Endodermal cell (in vitro differentiated cells): ENCODE results near the gene GPC6. TPM values are rescaled to one million over a fixed set of nuclear protein-coding genes. Genes with fewer than 3 reads are reported as not detected.

Source experiments
- DNase-seq: peaks from one replicate; pipeline ENCODE4 v3.0.0-alpha.2; 2017
- H3K27ac ChIP-seq: 2 replicates; pipeline ENCODE4 v1.5.1; 2013; ENCODE audit warnings: mild to moderate bottlenecking, low read depth, low read length, moderate library complexity
- H3K27me3 ChIP-seq: 2 replicates; pipeline ENCODE4 v1.6.1; 2013; ENCODE audit warnings: mild to moderate bottlenecking, low read length, moderate library complexity; ENCODE audit not compliant: insufficient read depth, control insufficient read depth, poor library complexity, severe bottlenecking
- H3K36me3 ChIP-seq: 2 replicates; pipeline ENCODE4 v1.7.0; 2013; ENCODE audit warnings: mild to moderate bottlenecking, low read length, moderate library complexity; ENCODE audit not compliant: control insufficient read depth, insufficient read depth
- H3K4me1 ChIP-seq: one replicate; pipeline ENCODE4 v1.7.0; 2013; ENCODE audit warnings: low read length; ENCODE audit not compliant: control insufficient read depth, insufficient read depth
- H3K4me3 ChIP-seq: 2 replicates; pipeline ENCODE4 v1.5.1; 2013; ENCODE audit warnings: mild to moderate bottlenecking, low read length, moderate library complexity
- H3K9ac ChIP-seq: 2 replicates; pipeline ENCODE4 v1.6.1; 2013; ENCODE audit warnings: mild to moderate bottlenecking, low read length, moderate library complexity; ENCODE audit not compliant: poor library complexity, severe bottlenecking; ENCODE audit errors: extremely low read depth
- H3K9me3 ChIP-seq: 2 replicates; pipeline ENCODE4 v1.6.1; 2013; ENCODE audit warnings: mild to moderate bottlenecking, low read length, moderate library complexity; ENCODE audit not compliant: control insufficient read depth
- H3K27ac Mint-ChIP-seq: 2 replicates; pipeline ENCODE4 v1.8.0; 2020; ENCODE audit warnings: mixed read lengths
- H3K27me3 Mint-ChIP-seq: 2 replicates; pipeline ENCODE4 v1.8.0; 2021; ENCODE audit warnings: mild to moderate bottlenecking, mixed read lengths; ENCODE audit not compliant: insufficient read depth
- H3K36me3 Mint-ChIP-seq: 2 replicates; pipeline ENCODE4 v1.8.0; 2020; ENCODE audit warnings: low read depth, mixed read lengths
- H3K4me1 Mint-ChIP-seq: 2 replicates; pipeline ENCODE4 v1.8.0; 2020; ENCODE audit warnings: mixed read lengths
- H3K4me3 Mint-ChIP-seq: 2 replicates; pipeline ENCODE4 v1.8.0; 2020; ENCODE audit warnings: mild to moderate bottlenecking, moderate library complexity, mixed read lengths
- H3K9me3 Mint-ChIP-seq: 2 replicates; pipeline ENCODE4 v1.8.0; 2020; ENCODE audit warnings: mild to moderate bottlenecking, mixed read lengths
- CTCF ChIP-seq: fragments of 200-600 bp; sonication (generic); conservative IDR thresholded peaks from 2 replicates; pipeline ENCODE4 v1.5.0; 2021; ENCODE audit warnings: antibody characterized with exemption, mild to moderate bottlenecking
- WGBS, 2 experiments: methylation state at CpG; one replicate each; pipeline versions ENCODE4 v1.1.5 to v1.1.7; 2013; ENCODE audit warnings: missing lambda C conversion rate in 2 of 2, mixed read lengths in 1 of 2; ENCODE audit not compliant: insufficient coverage in 1 of 2, insufficient read length in 1 of 2; 5-methylcytosine and 5-hydroxymethylcytosine counted together
- total RNA-seq, 2 donors: library from RNA; stranded (reverse); fragmentation: NEBNext Ultra II Directional in 1 of 2; extraction: Animal tissue kit (Norgen Biotek cat#: 25700) in 1 of 2; gene quantifications; 2 replicates in 1 of 2; 3 replicates in 1 of 2; pipeline ENCODE4 v1.2.1, GENCODE V29; 2021

GPC6 gene
- total RNA-seq, 2 donors from 2014 or later, result 69.6 to 80.4 TPM

- DNase-seq, result no peak
- Histone ChIP-seq H3K4me1 (no peaks in the 10 kb centered on the region), H3K27me3 (no peaks in the 10 kb centered on the region), H3K36me3 (no peaks in the 10 kb centered on the region), H3K4me3 (no peak overlapping the region), H3K9ac (no peak overlapping the region), H3K27ac (no peak overlapping the region), H3K9me3 (no peaks in the 10 kb centered on the region)
- WGBS, 2 experiments, result 93 to 100% methylated on average over 1 of the region's 1 CpG
- H3K27ac Mint-ChIP-seq, result no peak overlapping the region
- peaks cover 13% of the 10 kb centered on the region for H3K4me1 Mint-ChIP-seq
- no peaks in the 10 kb centered on the region for H3K36me3 Mint-ChIP-seq
- TF ChIP-seq CTCF, result no peak
- no peaks in the 10 kb centered on the region for H3K27me3 Mint-ChIP-seq
- H3K4me3 Mint-ChIP-seq, result no peak overlapping the region
- no peaks in the 10 kb centered on the region for H3K9me3 Mint-ChIP-seq
These were observed 545.2 kb downstream of the GPC6 start for GRCh38 chr13:93771782-93772181.

- no peaks in the 10 kb centered on the region for H3K27me3 ChIP-seq
- WGBS, 2 experiments, result 97 to 100% methylated on average over 2 of the region's 2 CpGs
- H3K4me3 ChIP-seq, result no peak overlapping the region
- Mint-ChIP-seq H3K27me3 (no peaks in the 10 kb centered on the region), H3K4me3 (no peak overlapping the region), H3K4me1 (peaks cover 34% of the 10 kb centered on the region), H3K9me3 (no peaks in the 10 kb centered on the region), H3K27ac (no peak overlapping the region), H3K36me3 (no peaks in the 10 kb centered on the region)
- H3K27ac ChIP-seq, result no peak overlapping the region
- DNase-seq, result no peak
- H3K36me3 ChIP-seq, result no peaks in the 10 kb centered on the region
- no peak overlapping the region for H3K9ac ChIP-seq
- no peak for TF ChIP-seq CTCF
- no peaks in the 10 kb centered on the region for H3K9me3 ChIP-seq
- peaks cover 10% of the 10 kb centered on the region for H3K4me1 ChIP-seq
These were observed 547.9 kb downstream of the GPC6 start for GRCh38 chr13:93774506-93774905.

- H3K27ac ChIP-seq, result no peak overlapping the region
- H3K4me1 ChIP-seq, result peaks cover 10% of the 10 kb centered on the region
- DNase-seq, result no peak
- H3K4me3 ChIP-seq, result no peak overlapping the region
- TF ChIP-seq CTCF, result no peak
- Mint-ChIP-seq H3K27me3 (no peaks in the 10 kb centered on the region), H3K4me3 (no peak overlapping the region), H3K27ac (no peak overlapping the region), H3K9me3 (no peaks in the 10 kb centered on the region), H3K36me3 (no peaks in the 10 kb centered on the region), H3K4me1 (peaks cover 35% of the 10 kb centered on the region)
- no peaks in the 10 kb centered on the region for H3K9me3 ChIP-seq
- no peaks in the 10 kb centered on the region for H3K36me3 ChIP-seq
- H3K27me3 ChIP-seq, result no peaks in the 10 kb centered on the region
- WGBS, 2 experiments, result 91 to 100% methylated on average over 2 to 4 of the region's 4 CpGs
- H3K9ac ChIP-seq, result no peak overlapping the region
These were observed 548.4 kb downstream of the GPC6 start for GRCh38 chr13:93775027-93775426.
